ENCODE results near the gene ITPK1.

DNA sequence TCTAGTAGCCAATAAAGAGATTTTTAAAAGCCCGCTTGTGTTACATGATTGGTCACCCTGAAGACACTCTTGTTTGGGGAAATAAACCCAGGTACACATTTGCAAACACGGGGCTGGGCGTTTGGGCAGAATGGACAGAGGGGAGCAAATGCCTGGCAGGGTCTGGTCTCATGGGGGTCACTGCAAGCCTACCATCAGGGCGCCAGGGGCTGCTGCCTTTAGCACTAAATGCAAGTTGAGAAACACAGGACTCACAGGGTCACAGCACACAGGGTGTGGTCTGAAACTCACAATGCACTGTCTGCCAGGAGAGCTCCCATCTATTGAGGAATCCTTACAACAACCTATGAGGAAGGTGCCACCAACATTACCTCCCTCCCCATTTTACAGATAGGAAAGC lies 130.2 kb downstream of the ITPK1 start:
- TF ChIP-seq, protein P1, sequence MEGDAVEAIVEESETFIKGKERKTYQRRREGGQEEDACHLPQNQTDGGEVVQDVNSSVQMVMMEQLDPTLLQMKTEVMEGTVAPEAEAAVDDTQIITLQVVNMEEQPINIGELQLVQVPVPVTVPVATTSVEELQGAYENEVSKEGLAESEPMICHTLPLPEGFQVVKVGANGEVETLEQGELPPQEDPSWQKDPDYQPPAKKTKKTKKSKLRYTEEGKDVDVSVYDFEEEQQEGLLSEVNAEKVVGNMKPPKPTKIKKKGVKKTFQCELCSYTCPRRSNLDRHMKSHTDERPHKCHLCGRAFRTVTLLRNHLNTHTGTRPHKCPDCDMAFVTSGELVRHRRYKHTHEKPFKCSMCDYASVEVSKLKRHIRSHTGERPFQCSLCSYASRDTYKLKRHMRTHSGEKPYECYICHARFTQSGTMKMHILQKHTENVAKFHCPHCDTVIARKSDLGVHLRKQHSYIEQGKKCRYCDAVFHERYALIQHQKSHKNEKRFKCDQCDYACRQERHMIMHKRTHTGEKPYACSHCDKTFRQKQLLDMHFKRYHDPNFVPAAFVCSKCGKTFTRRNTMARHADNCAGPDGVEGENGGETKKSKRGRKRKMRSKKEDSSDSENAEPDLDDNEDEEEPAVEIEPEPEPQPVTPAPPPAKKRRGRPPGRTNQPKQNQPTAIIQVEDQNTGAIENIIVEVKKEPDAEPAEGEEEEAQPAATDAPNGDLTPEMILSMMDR (conservative IDR thresholded peaks at IDR 0.05) = no peak
- TF ChIP-seq ZFX (IDR thresholded peaks at IDR 0.05) = no peak
